Mesodermal cell (in vitro differentiated cells): ENCODE data around the gene TCF4.

Source experiments
- H3K27ac ChIP-seq: 2 replicates; pipeline ENCODE4 v1.7.0; 2013; ENCODE audit warnings: mild to moderate bottlenecking, low read depth, low read length, moderate library complexity; ENCODE audit not compliant: severe bottlenecking
- H3K36me3 ChIP-seq: 2 replicates; pipeline ENCODE4 v1.7.1; 2013; ENCODE audit warnings: mild to moderate bottlenecking, low read length, moderate library complexity; ENCODE audit not compliant: control insufficient read depth, insufficient read depth
- H3K4me1 ChIP-seq: one replicate; pipeline ENCODE4 v1.7.1; 2013; ENCODE audit warnings: mild to moderate bottlenecking, low read length; ENCODE audit not compliant: insufficient read depth, control insufficient read depth, poor library complexity, severe bottlenecking
- H3K4me3 ChIP-seq: 2 replicates; pipeline ENCODE4 v1.7.0; 2013; ENCODE audit warnings: low read length, control low read depth, mild to moderate bottlenecking; ENCODE audit not compliant: insufficient read depth, poor library complexity, severe bottlenecking; ENCODE audit errors: extremely low read depth
- H3K9me3 ChIP-seq: 2 replicates; pipeline ENCODE4 v1.7.1; 2013; ENCODE audit warnings: mild to moderate bottlenecking, low read length, moderate library complexity; ENCODE audit not compliant: control insufficient read depth
- WGBS, 2 experiments: methylation state at CpG; one replicate each; pipeline ENCODE4 v1.1.5; 2013; ENCODE audit warnings: missing lambda C conversion rate in 2 of 2; ENCODE audit not compliant: insufficient coverage in 2 of 2; 5-methylcytosine and 5-hydroxymethylcytosine counted together

TCF4 gene

GRCh38 chr18:55224086-55224625 lies 363.8 kb downstream of the TCF4 start:
- Histone ChIP-seq H3K36me3 (peaks cover 41% of the 10 kb centered on the region), H3K4me1 (no peaks in the 10 kb centered on the region), H3K4me3 (no peak overlapping the region), H3K27ac (no peak overlapping the region), H3K9me3 (no peaks in the 10 kb centered on the region)
- WGBS, 2 experiments = no CpG with 5 or more reads among the region's 1 CpG

- 83 to 92% methylated on average over 3 of the region's 3 CpGs for WGBS, 2 experiments
- Histone ChIP-seq H3K27ac (no peak overlapping the region), H3K9me3 (no peaks in the 10 kb centered on the region), H3K4me1 (no peaks in the 10 kb centered on the region), H3K4me3 (no peak overlapping the region), H3K36me3 (peaks cover 19% of the 10 kb centered on the region)
Measured at GRCh38 chr18:55221622-55222021, 366.4 kb downstream of the TCF4 start.

- H3K4me3 ChIP-seq = no peak overlapping the region
- no peak overlapping the region for H3K27ac ChIP-seq
- H3K4me1 ChIP-seq = no peaks in the 10 kb centered on the region
- H3K36me3 ChIP-seq = peaks cover 13% of the 10 kb centered on the region
- no peaks in the 10 kb centered on the region for H3K9me3 ChIP-seq
- 89% methylated on average over 1 of the region's 1 CpG for WGBS, 2 experiments
Measured at GRCh38 chr18:55220523-55220922, 367.5 kb downstream of the TCF4 start.

- peaks cover 6% of the 10 kb centered on the region for H3K36me3 ChIP-seq
- 86 to 100% methylated on average over 1 of the region's 3 CpGs for WGBS, 2 experiments
- H3K27ac ChIP-seq = no peak overlapping the region
- H3K4me1 ChIP-seq = no peaks in the 10 kb centered on the region
- no peak overlapping the region for H3K4me3 ChIP-seq
- H3K9me3 ChIP-seq = no peaks in the 10 kb centered on the region
Measured at GRCh38 chr18:55219823-55220222, 368.2 kb downstream of the TCF4 start.

- H3K4me3 ChIP-seq = no peak overlapping the region
- H3K27ac ChIP-seq = no peak overlapping the region
- WGBS, 2 experiments = 100% methylated on average over 1 of the region's 3 CpGs; no CpG with 5 or more reads in 1 of the 2 experiments
- H3K36me3 ChIP-seq = peaks cover 3% of the 10 kb centered on the region
- H3K4me1 ChIP-seq = no peaks in the 10 kb centered on the region
- H3K9me3 ChIP-seq = no peaks in the 10 kb centered on the region
Measured at GRCh38 chr18:55219059-55219458, 368.9 kb downstream of the TCF4 start.

- Histone ChIP-seq H3K4me1 (no peaks in the 10 kb centered on the region), H3K36me3 (no peaks in the 10 kb centered on the region), H3K9me3 (no peaks in the 10 kb centered on the region), H3K27ac (no peak overlapping the region), H3K4me3 (no peak overlapping the region)
- WGBS, 2 experiments = 89 to 97% methylated on average over 2 to 3 of the region's 5 CpGs
Measured at GRCh38 chr18:55214969-55215368, 373.0 kb downstream of the TCF4 start.

- WGBS, 2 experiments = no CpG with 5 or more reads among the region's 2 CpGs
- Histone ChIP-seq H3K9me3 (no peaks in the 10 kb centered on the region), H3K4me1 (no peaks in the 10 kb centered on the region)
Measured at GRCh38 chr18:55214534-55214933, 373.5 kb downstream of the TCF4 start.

GRCh38 chr18:55213586-55213985 lies 374.4 kb downstream of the TCF4 start:
- Histone ChIP-seq H3K9me3 (no peaks in the 10 kb centered on the region), H3K4me1 (no peaks in the 10 kb centered on the region), H3K4me3 (no peak overlapping the region), H3K27ac (no peak overlapping the region), H3K36me3 (no peaks in the 10 kb centered on the region)
- WGBS, 2 experiments = no CpG with 5 or more reads among the region's 1 CpG

More at GRCh38 chr18:55214534-55214933, 373.5 kb downstream of the TCF4 start:
- H3K4me3 ChIP-seq = no peak overlapping the region
- H3K27ac ChIP-seq = no peak overlapping the region
- H3K36me3 ChIP-seq = no peaks in the 10 kb centered on the region

- Histone ChIP-seq H3K9me3 (peaks cover 4% of the 10 kb centered on the region), H3K36me3 (no peaks in the 10 kb centered on the region), H3K27ac (no peak overlapping the region), H3K4me1 (no peaks in the 10 kb centered on the region), H3K4me3 (no peak overlapping the region)
- WGBS, 2 experiments = 13 to 67% methylated on average over 1 of the region's 2 CpGs
Measured at GRCh38 chr18:55206927-55207326, 381.1 kb downstream of the TCF4 start.

GRCh38 chr18:55202232-55202917 lies 385.6 kb downstream of the TCF4 start:
- Histone ChIP-seq H3K4me1 (no peaks in the 10 kb centered on the region), H3K9me3 (peaks cover 4% of the 10 kb centered on the region), H3K27ac (no peak overlapping the region), H3K36me3 (no peaks in the 10 kb centered on the region), H3K4me3 (no peak overlapping the region)
- WGBS, 2 experiments = 87 to 100% methylated on average over 2 of the region's 2 CpGs

GRCh38 chr18:55199291-55199963 lies 388.6 kb downstream of the TCF4 start:
- no peak overlapping the region for H3K4me3 ChIP-seq
- H3K36me3 ChIP-seq = no peaks in the 10 kb centered on the region
- H3K27ac ChIP-seq = no peak overlapping the region
- WGBS, 2 experiments = 80 to 82% methylated on average over 2 to 4 of the region's 7 CpGs
- peaks cover 4% of the 10 kb centered on the region for H3K9me3 ChIP-seq
- no peaks in the 10 kb centered on the region for H3K4me1 ChIP-seq
